IMR-90 (cell line): ENCODE measurements around the gene SLC25A21. TPM values are rescaled to one million over a fixed set of nuclear protein-coding genes. Genes with fewer than 3 reads are reported as not detected.

Source experiments
- ATAC-seq: fragments of 200-7000 bp; cut with Tn5 transposase; 2 replicates; pipeline ENCODE4 v1.9.1; 2020; ENCODE audit warnings: low read depth, mild to moderate bottlenecking, moderate library complexity
- BruUV-seq: library from RNA; stranded (reverse); fragments of 400-500 nt; replicated peaks from 2 replicates; lab custom pipeline; 2021; lab: Mats Ljungman, UMichigan
- CTCF ChIA-PET: fragments of 300-600 bp; formaldehyde crosslinking; extraction: SDS; loops from one replicate; lab custom pipeline; 2021; ENCODE audit warnings: antibody characterized with exemption; lab: Yijun Ruan, JAX
- POLR2A ChIA-PET: fragments of 300-600 bp; sonication (Branson Sonifier 250); formaldehyde crosslinking; loops from one replicate; lab custom pipeline; 2022; ENCODE audit warnings: antibody characterized with exemption; ENCODE audit not compliant: unreplicated experiment; lab: Charles Lee
- DNase-seq: peaks from one replicate; pipeline ENCODE4 v3.0.0; 2013
- H2AFZ ChIP-seq: replicated peaks from 2 replicates; pipeline ENCODE3; 2013; ENCODE audit warnings: low read length, mild to moderate bottlenecking; ENCODE audit not compliant: poor library complexity
- H2AK5ac ChIP-seq: 2 replicates; pipeline ENCODE4 v1.6.1; 2013; ENCODE audit warnings: low read depth, low read length, inconsistent platforms
- H2AK9ac ChIP-seq: replicated peaks from 2 replicates; pipeline ENCODE3; 2013; ENCODE audit warnings: mild to moderate bottlenecking, low read depth, low read length, moderate library complexity; ENCODE audit not compliant: poor library complexity
- H2BK120ac ChIP-seq: 2 replicates; pipeline ENCODE4 v1.6.1; 2013; ENCODE audit warnings: low read depth, low read length, inconsistent platforms
- H2BK15ac ChIP-seq: 3 replicates; pipeline ENCODE4 v1.6.1; 2013; ENCODE audit warnings: low read depth, low read length, inconsistent platforms
- H2BK20ac ChIP-seq: 2 replicates; pipeline ENCODE4 v1.6.1; 2013; ENCODE audit warnings: low read depth, mild to moderate bottlenecking, inconsistent platforms, low read length, moderate library complexity
- H2BK5ac ChIP-seq: 2 replicates; pipeline ENCODE4 v1.6.1; 2013; ENCODE audit warnings: mild to moderate bottlenecking, low read depth, low read length, inconsistent platforms; ENCODE audit not compliant: poor library complexity, severe bottlenecking
- H3K14ac ChIP-seq: replicated peaks from 2 replicates; pipeline ENCODE4 v1.6.1; 2013; ENCODE audit warnings: low read depth, low read length, inconsistent platforms
- H3K18ac ChIP-seq: 2 replicates; pipeline ENCODE4 v1.6.1; 2013; ENCODE audit warnings: low read depth, low read length, control low read depth
- H3K23ac ChIP-seq: 2 replicates; pipeline ENCODE4 v1.6.1; 2013; ENCODE audit warnings: low read depth, low read length, inconsistent platforms
- H3K27ac ChIP-seq: 2 replicates; pipeline ENCODE4 v1.5.1; 2013; ENCODE audit warnings: mild to moderate bottlenecking, control low read depth, low read length; ENCODE audit not compliant: insufficient read depth
- H3K27me3 ChIP-seq: 2 replicates; pipeline ENCODE4 v1.6.1; 2013; ENCODE audit warnings: low read length; ENCODE audit not compliant: control insufficient read depth, insufficient read depth
- H3K36me3 ChIP-seq: 2 replicates; pipeline ENCODE4 v1.6.1; 2013; ENCODE audit warnings: low read length, mixed read lengths; ENCODE audit not compliant: control insufficient read depth, insufficient read depth
- H3K4ac ChIP-seq: 2 replicates; pipeline ENCODE4 v1.6.1; 2013; ENCODE audit warnings: low read depth, low read length, inconsistent platforms
- H3K4me1 ChIP-seq: 2 replicates; pipeline ENCODE4 v1.6.1; 2013; ENCODE audit warnings: low read length, mixed read lengths; ENCODE audit not compliant: control insufficient read depth, insufficient read depth
- H3K4me2 ChIP-seq: 2 replicates; pipeline ENCODE4 v1.6.1; 2013; ENCODE audit warnings: low read depth, mild to moderate bottlenecking, control low read depth, low read length, moderate library complexity
- H3K4me3 ChIP-seq: 2 replicates; pipeline ENCODE4 v1.5.1; 2013; ENCODE audit warnings: low read depth, mild to moderate bottlenecking, control low read depth, low read length, moderate library complexity; ENCODE audit not compliant: insufficient read depth
- H3K56ac ChIP-seq: 2 replicates; pipeline ENCODE4 v1.6.1; 2013; ENCODE audit warnings: low read length, inconsistent platforms; ENCODE audit not compliant: insufficient read depth; ENCODE audit errors: extremely low read depth
- H3K79me1 ChIP-seq, 2 experiments: 2 replicates each; pipeline ENCODE4 v1.6.1; 2013; ENCODE audit warnings: low read length in 2 of 2, inconsistent platforms in 1 of 2, low read depth in 1 of 2
- H3K9ac ChIP-seq: 2 replicates; pipeline ENCODE4 v1.6.1; 2013; ENCODE audit warnings: low read depth, low read length, control low read depth
- H3K9me1 ChIP-seq: 2 replicates; pipeline ENCODE4 v1.6.1; 2013; ENCODE audit warnings: low read length, inconsistent platforms; ENCODE audit not compliant: insufficient read depth
- H3K9me3 ChIP-seq: 2 replicates; pipeline ENCODE4 v1.6.1; 2013; ENCODE audit warnings: low read length; ENCODE audit not compliant: control insufficient read depth, insufficient read depth
- H4K20me1 ChIP-seq: 2 replicates; pipeline ENCODE4 v1.6.1; 2013; ENCODE audit warnings: low read length, inconsistent platforms; ENCODE audit not compliant: insufficient read depth
- H4K5ac ChIP-seq: 2 replicates; pipeline ENCODE4 v1.6.1; 2013; ENCODE audit warnings: mild to moderate bottlenecking, low read depth, low read length, control low read depth
- H4K8ac ChIP-seq, 2 experiments: 2 replicates each; pipeline ENCODE4 v1.6.1; 2013; ENCODE audit warnings: low read depth in 2 of 2, low read length in 2 of 2, control low read depth in 1 of 2, inconsistent platforms in 1 of 2
- H4K91ac ChIP-seq: 2 replicates; pipeline ENCODE4 v1.6.1; 2013; ENCODE audit warnings: low read depth, low read length, inconsistent platforms; ENCODE audit not compliant: insufficient read depth
- BHLHE40 ChIP-seq: fragments of 150-350 bp; IDR thresholded peaks from 2 replicates; pipeline ENCODE4 v1.6.1; 2016; ENCODE audit warnings: mild to moderate bottlenecking, low read depth, low read length
- CEBPB ChIP-seq: IDR thresholded peaks from 2 replicates; pipeline ENCODE4 v1.6.1; 2012; ENCODE audit warnings: low read depth, low read length, improper control_type of control experiment
- CHD1 ChIP-seq: IDR thresholded peaks from 2 replicates; pipeline ENCODE4 v1.6.1; 2012; ENCODE audit warnings: low read depth, low read length, improper control_type of control experiment
- FOS ChIP-seq: fragments of 150-350 bp; IDR thresholded peaks from 2 replicates; pipeline ENCODE4 v1.6.1; 2016; ENCODE audit warnings: low read depth, low read length
- MAZ ChIP-seq: IDR thresholded peaks from 2 replicates; pipeline ENCODE4 v1.6.1; 2012; ENCODE audit warnings: low read depth, mild to moderate bottlenecking, low read length, improper control_type of control experiment, moderate library complexity, borderline replicate concordance
- MXI1 ChIP-seq: IDR thresholded peaks from 2 replicates; pipeline ENCODE4 v1.6.1; 2012; ENCODE audit warnings: low read depth, mild to moderate bottlenecking, low read length, moderate library complexity, borderline replicate concordance
- NFE2L2 ChIP-seq: fragments of 150-350 bp; IDR thresholded peaks from 2 replicates; pipeline ENCODE4 v1.6.1; 2016; ENCODE audit warnings: low read depth, mild to moderate bottlenecking, low read length
- POLR2A ChIP-seq: IDR thresholded peaks from 2 replicates; pipeline ENCODE4 v1.6.1; 2012; ENCODE audit warnings: mild to moderate bottlenecking, low read depth, low read length
- RAD21 ChIP-seq: IDR thresholded peaks from 2 replicates; pipeline ENCODE4 v1.6.1; 2012; ENCODE audit warnings: low read length, improper control_type of control experiment
- RCOR1 ChIP-seq: IDR thresholded peaks from 2 replicates; pipeline ENCODE4 v1.6.1; 2012; ENCODE audit warnings: mild to moderate bottlenecking, low read length, improper control_type of control experiment; ENCODE audit not compliant: insufficient replicate concordance
- RFX5 ChIP-seq: IDR thresholded peaks from 2 replicates; pipeline ENCODE4 v1.8.0; 2012; ENCODE audit warnings: low read depth, mild to moderate bottlenecking, low read length, moderate library complexity
- WGBS, 2 experiments: methylation state at CpG; one replicate each; pipeline versions ENCODE4 v1.1.5 to v1.1.7; 2013; ENCODE audit warnings: missing lambda C conversion rate in 2 of 2; ENCODE audit not compliant: insufficient read length in 1 of 2; ENCODE audit errors: extremely low coverage in 2 of 2; 5-methylcytosine and 5-hydroxymethylcytosine counted together
- dilution Hi-C: fragments of 300-500 bp; cut with HindIII; formaldehyde crosslinking; loops from one replicate; pipeline ENCODE4 v1.14.3; 2018; ENCODE audit warnings: low sequenced_read_pairs; ENCODE audit not compliant: unreplicated experiment
- in situ Hi-C: fragments of 300-500 bp; cut with MboI; formaldehyde crosslinking; loops from 3 replicates; pipeline ENCODE4 v1.14.3; 2019; ENCODE audit warnings: low sequenced_read_pairs, inconsistent platforms, mixed read lengths
- intact Hi-C: fragments of 100-400 bp; cut with micrococcal nuclease; formaldehyde crosslinking; loops from 2 replicates; pipeline ENCODE4 v1.10.0; 2022
- polyA plus RNA-seq, 3 experiments: library from polyadenylated mRNA; depleted of rRNA; stranded (reverse); fragments of >200 nt; gene quantifications; 2 replicates each; pipeline ENCODE4 v1.2.3, GENCODE V29; 2012; ENCODE audit warnings: low replicate concordance in 1 of 3
- total RNA-seq: library from RNA; depleted of rRNA; stranded (reverse); fragments of >200 nt; gene quantifications from 2 replicates; pipeline ENCODE4 v1.2.3, GENCODE V29; 2012
- TF ChIP-seq, protein P1 (sequence below): fragments of 150-350 bp; IDR thresholded peaks from 2 replicates; pipeline ENCODE4 v1.6.1; 2016; ENCODE audit warnings: low read depth, mild to moderate bottlenecking, low read length, moderate library complexity, borderline replicate concordance

SLC25A21 gene
- total and polyA plus RNA-seq, 2 of the 4 experiments (the other 2 are of a cell fraction) = 0.62 to 0.90 TPM

DNA sequence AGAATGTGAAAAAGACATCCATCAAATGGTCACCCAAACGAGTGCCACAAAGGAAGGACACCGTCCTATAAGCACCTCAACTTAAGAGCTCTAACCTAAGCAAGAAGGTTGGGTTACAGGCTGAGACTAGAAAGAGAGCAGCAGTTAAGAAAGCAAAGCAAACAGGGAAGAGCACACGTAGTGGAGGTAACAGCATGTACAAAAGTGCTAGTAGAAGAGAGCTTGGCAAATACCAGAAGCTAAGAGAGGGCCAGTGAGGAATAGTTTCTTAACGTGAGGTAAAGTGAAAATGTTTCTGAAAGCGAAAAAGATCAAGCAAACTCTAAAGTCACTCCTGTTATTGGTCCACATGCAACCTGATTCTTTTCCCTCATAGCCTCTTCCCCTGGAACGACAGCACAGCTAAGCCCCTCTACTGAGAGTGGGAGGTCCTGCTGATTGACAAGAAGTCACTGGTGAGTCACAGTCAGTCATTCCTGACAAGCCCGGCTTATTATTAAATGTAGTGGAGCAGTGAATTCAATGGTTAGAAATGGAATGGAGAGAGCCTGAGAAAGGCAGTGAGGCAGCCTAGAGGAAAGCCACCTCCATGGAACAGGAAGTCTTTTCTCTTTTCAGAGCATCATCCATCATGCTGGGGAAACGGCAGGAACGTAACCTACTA, 204.4 kb downstream of the SLC25A21 start:
- POLR2A ChIA-PET = no interaction called here
- no peak overlapping the region for H3K56ac ChIP-seq

More for the DNA sequence above, 204.4 kb downstream of the SLC25A21 start:
- Histone ChIP-seq H3K36me3 (no peaks in the 10 kb centered on the region), H3K4ac (no peak overlapping the region), H3K4me2 (no peak overlapping the region), H3K79me1 (no peaks in the 10 kb centered on the region), H2BK120ac (no peak overlapping the region), H4K8ac (no peak overlapping the region), H3K23ac (peak overlapping the region; percentile 50; the same call in 1 of the 2 replicates), H3K14ac (peak overlapping the region; percentile 5), H2BK15ac (no peak overlapping the region), H4K5ac (no peak overlapping the region), H3K9me1 (peaks cover 5% of the 10 kb centered on the region; the same call in 1 of the 2 replicates), H2BK5ac (no peak overlapping the region), H4K91ac (no peak overlapping the region), H3K4me1 (peaks cover under 1% of the 10 kb centered on the region; the same call in 1 of the 2 replicates), H2AK5ac (no peak overlapping the region), H3K9ac (no peak overlapping the region), H3K27me3 (no peaks in the 10 kb centered on the region; the same call in 1 of the 2 replicates), H3K27ac (no peak overlapping the region), H2AFZ (peak overlapping the region; percentile 13), H3K18ac (no peak overlapping the region), H2BK20ac (no peak overlapping the region), H4K20me1 (no peaks in the 10 kb centered on the region), H2AK9ac (no peak overlapping the region), H3K4me3 (no peak overlapping the region), H3K9me3 (no peaks in the 10 kb centered on the region)
- WGBS, 2 experiments = 59% methylated on average over 2 of the region's 9 CpGs; no CpG with 5 or more reads in 1 of the 2 experiments
- CTCF ChIA-PET = no interaction called here
- in situ Hi-C loops (no loop called here), dilution Hi-C loops (no loop called here), intact Hi-C loops (no loop called here)
- DNase-seq (no peak), ATAC-seq (no peak)
- TF ChIP-seq NFE2L2 = no peak
- TF ChIP-seq, protein P1, sequence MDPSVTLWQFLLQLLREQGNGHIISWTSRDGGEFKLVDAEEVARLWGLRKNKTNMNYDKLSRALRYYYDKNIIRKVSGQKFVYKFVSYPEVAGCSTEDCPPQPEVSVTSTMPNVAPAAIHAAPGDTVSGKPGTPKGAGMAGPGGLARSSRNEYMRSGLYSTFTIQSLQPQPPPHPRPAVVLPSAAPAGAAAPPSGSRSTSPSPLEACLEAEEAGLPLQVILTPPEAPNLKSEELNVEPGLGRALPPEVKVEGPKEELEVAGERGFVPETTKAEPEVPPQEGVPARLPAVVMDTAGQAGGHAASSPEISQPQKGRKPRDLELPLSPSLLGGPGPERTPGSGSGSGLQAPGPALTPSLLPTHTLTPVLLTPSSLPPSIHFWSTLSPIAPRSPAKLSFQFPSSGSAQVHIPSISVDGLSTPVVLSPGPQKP = no peak
- no peak for TF ChIP-seq MAZ
- TF ChIP-seq CHD1 = no peak
- no peak for TF ChIP-seq MXI1
- TF ChIP-seq RFX5 = no peak
- TF ChIP-seq BHLHE40 = no peak
- TF ChIP-seq CEBPB = no peak
- no peak for TF ChIP-seq FOS
- no peak for TF ChIP-seq POLR2A
- no peak for TF ChIP-seq RAD21
- no peak for TF ChIP-seq RCOR1
- BruUV-seq = no TSS peak
